ENCODE data around the gene ARF3. TPM values are rescaled to one million over a fixed set of nuclear protein-coding genes. Genes with fewer than 3 reads are reported as not detected.
A peak's percentile ranks its signal among the peaks of the same experiment; 100 is the strongest.

The ARF3 gene
- total and polyA plus RNA-seq, 2 of the 13 experiments (the other 11 are each of a cell fraction or from before 2014, with no cell fraction given): 53.8 to 57.9 TPM

DNA sequence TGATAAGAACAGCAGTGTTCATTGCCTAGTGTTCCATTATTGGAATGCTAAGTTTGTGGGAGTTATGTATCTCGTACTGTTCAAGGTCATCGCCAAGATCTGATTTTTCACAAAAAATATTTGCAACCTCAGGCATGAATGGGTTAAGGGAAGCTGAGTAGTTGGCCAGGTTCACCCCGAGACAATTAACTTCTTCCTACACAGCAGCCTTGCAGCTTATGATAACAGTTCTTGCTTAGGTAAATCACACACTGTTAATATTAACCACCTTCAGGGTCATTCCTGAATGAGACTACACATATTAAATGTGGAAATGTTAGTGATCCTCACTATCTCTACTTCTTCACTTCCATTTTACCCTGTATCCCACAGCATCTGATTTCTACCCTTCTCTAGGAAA is 50.0 kb downstream of the ARF3 start (continued):
- TF ChIP-seq PITX1 (CRISPR knock-in tag; IDR thresholded peaks at IDR 0.05) (no peak), HBP1 (CRISPR knock-in tag; IDR thresholded peaks at IDR 0.05; ENCODE audit: low read depth) (no peak), PHF21A (CRISPR knock-in tag; IDR thresholded peaks at IDR 0.05) (peak; percentile 40; the same call in 1 of the 2 replicates), ISL2 (CRISPR knock-in tag; IDR thresholded peaks at IDR 0.05) (peak; percentile 72), CAMTA2 (CRISPR knock-in tag; IDR thresholded peaks at IDR 0.05; ENCODE audit: borderline replicate concordance) (no peak), ZBTB38 (CRISPR knock-in tag; IDR thresholded peaks at IDR 0.05) (no peak), RBFOX2 (IDR thresholded peaks at IDR 0.05; ENCODE audit: low read depth, low read length) (no peak), ZNF550 (CRISPR knock-in tag; IDR thresholded peaks at IDR 0.05; ENCODE audit: borderline replicate concordance) (no peak), HHEX (CRISPR knock-in tag; IDR thresholded peaks at IDR 0.05) (no peak), BHLHE40 (IDR thresholded peaks at IDR 0.05; ENCODE audit: low read length) (no peak), PAXIP1 (CRISPR knock-in tag; conservative IDR thresholded peaks at IDR 0.05) (peak; percentile 73), FOSL2 (CRISPR knock-in tag; IDR thresholded peaks at IDR 0.05) (peak; percentile 10; the same call in 1 of the 2 replicates), ZMYM4 (CRISPR knock-in tag; IDR thresholded peaks at IDR 0.05) (no peak), ZNF441 (CRISPR knock-in tag; IDR thresholded peaks at IDR 0.05; ENCODE audit: borderline replicate concordance) (no peak), ZNF484 (CRISPR knock-in tag; IDR thresholded peaks at IDR 0.05; ENCODE audit: borderline replicate concordance, low read depth) (no peak), TEAD2 (CRISPR knock-in tag; IDR thresholded peaks at IDR 0.05) (no peak), PCBP2 (optimal IDR thresholded peaks at IDR 0.05; ENCODE audit: low read depth, low read length, poor library complexity, severe bottlenecking) (no peak), ZNF20 (CRISPR knock-in tag; IDR thresholded peaks at IDR 0.05) (no peak), ZBTB1 (CRISPR knock-in tag; IDR thresholded peaks at IDR 0.05; ENCODE audit: borderline replicate concordance) (no peak), JDP2 (CRISPR knock-in tag; IDR thresholded peaks at IDR 0.05; ENCODE audit: borderline replicate concordance) (no peak), ZNF790 (CRISPR knock-in tag; IDR thresholded peaks at IDR 0.05; ENCODE audit: borderline replicate concordance) (no peak), ZNF362 (CRISPR knock-in tag; IDR thresholded peaks at IDR 0.05; ENCODE audit: borderline replicate concordance) (no peak), TERF1 (CRISPR knock-in tag; IDR thresholded peaks at IDR 0.05) (no peak)
- TF ChIP-seq, protein P1, sequence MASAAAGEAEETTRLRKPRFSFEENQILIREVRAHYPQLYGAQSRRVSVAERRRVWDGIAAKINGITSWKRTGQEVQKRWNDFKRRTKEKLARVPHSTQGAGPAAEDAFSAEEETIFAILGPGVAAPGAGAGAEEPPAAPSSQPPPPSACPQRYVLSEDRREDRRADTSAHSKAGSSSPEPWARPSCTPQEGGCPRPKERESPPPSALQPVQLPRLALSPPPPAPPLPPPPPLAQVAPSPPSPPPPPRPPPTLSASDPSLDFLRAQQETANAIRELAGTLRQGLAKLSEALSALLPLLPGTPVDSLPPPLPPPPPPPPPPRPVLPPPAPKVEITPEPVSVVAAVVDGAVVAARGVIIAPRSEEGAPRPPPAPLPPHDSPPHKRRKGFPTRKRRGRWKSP (CRISPR knock-in tag; IDR thresholded peaks at IDR 0.05): no peak

Data from HepG2 (cell line).